ENCODE results near the gene CHP2. TPM values are rescaled to one million over a fixed set of nuclear protein-coding genes. Genes with fewer than 3 reads are reported as not detected.

The CHP2 gene
- total RNA-seq, 2 experiments from 2014 or later, result not detected

- no TSS peak for BruUV-seq (replicated peaks)
- no peak for TF ChIP-seq EZH2phosphoT487 (IDR thresholded peaks at IDR 0.05; ENCODE audit: borderline replicate concordance, low read depth, low read length)
- TF ChIP-seq CTCF (conservative IDR thresholded peaks at IDR 0.05; ENCODE audit: low read length), result no peak
- Histone ChIP-seq H3K4me3 (ENCODE audit: low read depth, low read length, poor library complexity, severe bottlenecking) (no peak overlapping the region), H3K36me3 (ENCODE audit: insufficient read depth, low read length) (no peaks in the 10 kb centered on the region), H2AFZ (ENCODE audit: low read length) (no peak overlapping the region), H3K4me2 (ENCODE audit: low read length) (no peak overlapping the region), H3K27ac (ENCODE audit: low read depth, low read length, poor library complexity, severe bottlenecking) (no peak overlapping the region), H3K79me2 (ENCODE audit: insufficient read depth, low read depth, low read length) (no peaks in the 10 kb centered on the region), H4K20me1 (ENCODE audit: insufficient read depth, low read length) (no peaks in the 10 kb centered on the region), H3K4me1 (ENCODE audit: insufficient read depth, low read length, poor library complexity, severe bottlenecking) (no peaks in the 10 kb centered on the region), H3K9me3 (ENCODE audit: low read length) (0 out of 2 replicates have a peak, but pooled peaks cover 3% of the 10 kb centered on the region), H3K9me2 (ENCODE audit: insufficient read depth, low read length) (no peaks in the 10 kb centered on the region)
- ChIA-PET POLR2A (no interaction called here), CTCF (ENCODE audit: unreplicated experiment) (no interaction called here)
- DNase-seq (ENCODE audit: low spot score), result no peak
- intact Hi-C loops (cut with micrococcal nuclease; ENCODE audit: unreplicated experiment), result no loop called here
These were observed 30.6 kb upstream of the CHP2 start for GRCh38 chr16:23724096-23724784.

- Histone ChIP-seq H3K4me3 (ENCODE audit: low read depth, low read length, poor library complexity, severe bottlenecking) (no peak overlapping the region), H3K9me2 (ENCODE audit: insufficient read depth, low read length) (no peaks in the 10 kb centered on the region), H3K36me3 (ENCODE audit: insufficient read depth, low read length) (no peaks in the 10 kb centered on the region), H4K20me1 (ENCODE audit: insufficient read depth, low read length) (no peaks in the 10 kb centered on the region), H3K27ac (ENCODE audit: low read depth, low read length, poor library complexity, severe bottlenecking) (no peak overlapping the region), H3K4me1 (ENCODE audit: insufficient read depth, low read length, poor library complexity, severe bottlenecking) (no peaks in the 10 kb centered on the region), H3K79me2 (ENCODE audit: insufficient read depth, low read depth, low read length) (no peaks in the 10 kb centered on the region), H3K4me2 (ENCODE audit: low read length) (no peak overlapping the region), H3K9me3 (ENCODE audit: low read length) (0 out of 2 replicates have a peak, but pooled peaks cover 3% of the 10 kb centered on the region), H2AFZ (ENCODE audit: low read length) (no peak overlapping the region)
- no peak for DNase-seq (ENCODE audit: low spot score)
- intact Hi-C loops (cut with micrococcal nuclease; ENCODE audit: unreplicated experiment), result no loop called here
- ChIA-PET POLR2A (interaction anchor here (0.5 kb wide), 1 partner anchor 48 kb away, joined by 3 read pairs; no protein-coding TSS in a partner anchor), CTCF (ENCODE audit: unreplicated experiment) (no interaction called here)
- TF ChIP-seq EZH2phosphoT487 (IDR thresholded peaks at IDR 0.05; ENCODE audit: borderline replicate concordance, low read depth, low read length) (no peak), CTCF (conservative IDR thresholded peaks at IDR 0.05; ENCODE audit: low read length) (no peak)
- no TSS peak for BruUV-seq (replicated peaks)
These were observed 30.1 kb upstream of the CHP2 start for GRCh38 chr16:23724785-23725131.

GRCh38 chr16:23726710-23727109, 28.1 kb upstream of the CHP2 start:
- Histone ChIP-seq H3K79me2 (ENCODE audit: insufficient read depth, low read depth, low read length) (no peaks in the 10 kb centered on the region), H3K4me3 (ENCODE audit: low read depth, low read length, poor library complexity, severe bottlenecking) (no peak overlapping the region), H3K36me3 (ENCODE audit: insufficient read depth, low read length) (no peaks in the 10 kb centered on the region), H3K27ac (ENCODE audit: low read depth, low read length, poor library complexity, severe bottlenecking) (no peak overlapping the region), H2AFZ (ENCODE audit: low read length) (no peak overlapping the region), H3K4me2 (ENCODE audit: low read length) (no peak overlapping the region), H3K9me3 (ENCODE audit: low read length) (0 out of 2 replicates have a peak, but pooled peaks cover 3% of the 10 kb centered on the region), H3K4me1 (ENCODE audit: insufficient read depth, low read length, poor library complexity, severe bottlenecking) (no peaks in the 10 kb centered on the region), H4K20me1 (ENCODE audit: insufficient read depth, low read length) (no peaks in the 10 kb centered on the region), H3K9me2 (ENCODE audit: insufficient read depth, low read length) (no peaks in the 10 kb centered on the region)
- TF ChIP-seq CTCF (conservative IDR thresholded peaks at IDR 0.05; ENCODE audit: low read length) (no peak), EZH2phosphoT487 (IDR thresholded peaks at IDR 0.05; ENCODE audit: borderline replicate concordance, low read depth, low read length) (no peak)
- no peak for DNase-seq (ENCODE audit: low spot score)
- ChIA-PET POLR2A (no interaction called here), CTCF (ENCODE audit: unreplicated experiment) (no interaction called here)
- intact Hi-C loops (cut with micrococcal nuclease; ENCODE audit: unreplicated experiment), result no loop called here
- BruUV-seq (replicated peaks), result no TSS peak
